Kidney epithelial cell (primary cell): ENCODE data around the gene PTPN1. TPM values are rescaled to one million over a fixed set of nuclear protein-coding genes. Genes with fewer than 3 reads are reported as not detected.

Experiments used
- total RNA-seq: library from RNA; depleted of rRNA; stranded (reverse); fragments of >200 nt; gene quantifications from 2 replicates; pipeline ENCODE4 v1.2.3, GENCODE V29; 2015

PTPN1 gene
- total RNA-seq, 1 donor from 2014 or later, result 36.9 TPM

Other genes starting within 250 kb of the PTPN1 start
- gene RIPOR3, start 181.2 kb downstream of the PTPN1 start, total RNA-seq, result 0.08 and 0.41 TPM in 2 replicates
- 23.7 and 24.0 TPM in 2 replicates for gene PARD6B, start 221.2 kb downstream of the PTPN1 start, total RNA-seq